CD4-positive, alpha-beta memory T cell (primary cell): Measurements from ENCODE around the gene KCNIP1. TPM values are rescaled to one million over a fixed set of nuclear protein-coding genes. Genes with fewer than 3 reads are reported as not detected.
"Not testable (repeated sequence)": the region's sequence is repeated elsewhere in the genome, so short reads cannot be mapped to it uniquely, and the experiment has no call there.

Experiments used
- CTCF ChIA-PET: fragments of 350-600 bp; sonication (Branson Sonifier 250); formaldehyde crosslinking; loops from one replicate; lab custom pipeline; 2021; ENCODE audit warnings: inconsistent platforms; ENCODE audit not compliant: partially characterized antibody; lab: Charles Lee
- POLR2A ChIA-PET: fragments of 350-600 bp; sonication (Branson Sonifier 250); formaldehyde crosslinking; loops from one replicate; lab custom pipeline; 2021; ENCODE audit not compliant: partially characterized antibody; lab: Charles Lee
- DNase-seq, 5 donors: peaks; one replicate each; pipeline versions ENCODE4 v3.0.0 to v3.0.0-alpha.2; 2020 to 2022; ENCODE audit warnings: mixed read lengths in 1 of 5
- H3K27ac ChIP-seq: one replicate; pipeline ENCODE4 v1.7.0; 2013; ENCODE audit warnings: low read depth, low read length
- H3K27me3 ChIP-seq: 2 replicates; pipeline ENCODE4 v1.7.0; 2013; ENCODE audit warnings: mild to moderate bottlenecking, low read length, moderate library complexity; ENCODE audit not compliant: insufficient read depth
- H3K36me3 ChIP-seq: 2 replicates; pipeline ENCODE4 v1.7.0; 2013; ENCODE audit warnings: mild to moderate bottlenecking, low read length, moderate library complexity; ENCODE audit not compliant: insufficient read depth
- H3K4me1 ChIP-seq: 2 replicates; pipeline ENCODE4 v1.7.0; 2013; ENCODE audit warnings: mild to moderate bottlenecking, low read length, moderate library complexity; ENCODE audit not compliant: insufficient read depth
- H3K4me3 ChIP-seq, 2 donors: one replicate each; pipeline ENCODE4 v1.7.0; 2013; ENCODE audit warnings: low read length in 2 of 2, mild to moderate bottlenecking in 1 of 2
- H3K9me3 ChIP-seq, 2 donors: one replicate each; pipeline ENCODE4 v1.7.0; 2013; ENCODE audit warnings: low read length in 2 of 2, control low read depth in 1 of 2; ENCODE audit not compliant: control insufficient read depth in 1 of 2
- H3K27ac Mint-ChIP-seq, 7 donors: one replicate each; pipeline ENCODE4 v1.8.0; 2020 to 2021; ENCODE audit warnings: mixed read lengths in 7 of 7, mild to moderate bottlenecking in 6 of 7, inconsistent platforms in 3 of 7, moderate library complexity in 3 of 7
- H3K27me3 Mint-ChIP-seq, 2 donors: one replicate each; pipeline ENCODE4 v1.8.0; 2020 to 2021; ENCODE audit warnings: mixed read lengths in 2 of 2
- H3K36me3 Mint-ChIP-seq, 2 donors: one replicate each; pipeline ENCODE4 v1.8.0; 2020 to 2021; ENCODE audit warnings: mixed read lengths in 2 of 2, inconsistent platforms in 1 of 2, mild to moderate bottlenecking in 1 of 2
- H3K4me1 Mint-ChIP-seq, 4 donors: one replicate each; pipeline ENCODE4 v1.8.0; 2020 to 2021; ENCODE audit warnings: mixed read lengths in 4 of 4, mild to moderate bottlenecking in 1 of 4
- H3K4me3 Mint-ChIP-seq, 8 donors: one replicate each; pipeline ENCODE4 v1.8.0; 2020 to 2021; ENCODE audit warnings: mixed read lengths in 8 of 8, mild to moderate bottlenecking in 7 of 8, moderate library complexity in 6 of 8, inconsistent platforms in 3 of 8
- H3K9me3 Mint-ChIP-seq, 8 donors: one replicate each; pipeline ENCODE4 v1.8.0; 2020 to 2021; ENCODE audit warnings: mixed read lengths in 8 of 8, mild to moderate bottlenecking in 5 of 8, inconsistent platforms in 3 of 8, moderate library complexity in 1 of 8
- intact Hi-C: fragments of 100-400 bp; cut with micrococcal nuclease; formaldehyde crosslinking; loops from one replicate; pipeline ENCODE4 v1.15.1; 2023
- polyA plus RNA-seq, 2 donors: library from polyadenylated mRNA; unstranded; fragments of 300-500 nt; fragmentation: Illumina TruSeq; gene quantifications; one replicate each; pipeline ENCODE4 v1.2.3, GENCODE V29; 2021
- total RNA-seq, 2 experiments: library from RNA; stranded (reverse); gene quantifications; one replicate each; pipeline ENCODE4 v1.2.3, GENCODE V29; 2021

The KCNIP1 gene
- total and polyA plus RNA-seq, 4 experiments from 2014 or later, result not detected

GRCh38 chr5:170750791-170751190, 247.0 kb downstream of the KCNIP1 start:
- Mint-ChIP-seq H3K4me3 (no peak overlapping the region), H3K36me3 (no peaks in the 10 kb centered on the region), H3K27ac (no peak overlapping the region), H3K27me3 (peaks cover 12 to 14% of the 10 kb centered on the region in 2 donors), H3K9me3 (peaks cover 0 to 4% (median 0%) of the 10 kb centered on the region in 8 donors), H3K4me1 (no peaks in the 10 kb centered on the region)
- Histone ChIP-seq H3K27me3 (no peaks in the 10 kb centered on the region), H3K36me3 (no peaks in the 10 kb centered on the region), H3K4me3 (no peak overlapping the region), H3K9me3 (no peaks in the 10 kb centered on the region), H3K27ac (no peak overlapping the region), H3K4me1 (no peaks in the 10 kb centered on the region)
- POLR2A ChIA-PET, result no interaction called here
- DNase-seq, result no peak
- intact Hi-C loops, result no loop called here
- CTCF ChIA-PET, result interaction anchor here (1.0 kb wide), 1 partner anchor 11 kb away, joined by 3 read pairs; no protein-coding TSS in a partner anchor

GRCh38 chr5:170751631-170752030, 247.8 kb downstream of the KCNIP1 start:
- no peak overlapping the region for H3K4me3 Mint-ChIP-seq
- intact Hi-C loops, result no loop called here
- H3K27ac ChIP-seq, result no peak overlapping the region
- H3K4me1 ChIP-seq, result no peaks in the 10 kb centered on the region
- ChIA-PET CTCF (no interaction called here), POLR2A (no interaction called here)
- H3K36me3 Mint-ChIP-seq, result no peaks in the 10 kb centered on the region
- no peak overlapping the region for H3K27ac Mint-ChIP-seq
- H3K9me3 Mint-ChIP-seq, result peaks cover 0 to 4% (median 0%) of the 10 kb centered on the region in 8 donors
- H3K4me1 Mint-ChIP-seq, result no peaks in the 10 kb centered on the region
- H3K36me3 ChIP-seq, result no peaks in the 10 kb centered on the region
- no peaks in the 10 kb centered on the region for H3K27me3 ChIP-seq
- no peak overlapping the region for H3K4me3 ChIP-seq
- no peak for DNase-seq
- peaks cover 12 to 14% of the 10 kb centered on the region in 2 donors for H3K27me3 Mint-ChIP-seq
- H3K9me3 ChIP-seq, result no peaks in the 10 kb centered on the region

GRCh38 chr5:170752257-170753215, 248.7 kb downstream of the KCNIP1 start:
- H3K27me3 Mint-ChIP-seq, result peaks cover 5 to 11% of the 10 kb centered on the region in 2 donors
- H3K36me3 Mint-ChIP-seq, result no peaks in the 10 kb centered on the region
- H3K9me3 Mint-ChIP-seq, result peaks cover 0 to 4% (median 0%) of the 10 kb centered on the region in 8 donors
- CTCF ChIA-PET, result no interaction called here
- H3K4me1 Mint-ChIP-seq, result no peaks in the 10 kb centered on the region
- H3K4me3 ChIP-seq, result no peak overlapping the region
- H3K27me3 ChIP-seq, result no peaks in the 10 kb centered on the region
- no peak for DNase-seq
- POLR2A ChIA-PET, result no interaction called here
- no peak overlapping the region for H3K27ac ChIP-seq
- no peaks in the 10 kb centered on the region for H3K4me1 ChIP-seq
- no peaks in the 10 kb centered on the region for H3K36me3 ChIP-seq
- no peak overlapping the region for H3K27ac Mint-ChIP-seq
- no peak overlapping the region for H3K4me3 Mint-ChIP-seq
- no peaks in the 10 kb centered on the region for H3K9me3 ChIP-seq
- intact Hi-C loops, result no loop called here

- CTCF ChIA-PET, result no interaction called here
These were observed 249.5 kb downstream of the KCNIP1 start for GRCh38 chr5:170753311-170753710.

GRCh38 chr5:170754508-170754907, 250.7 kb downstream of the KCNIP1 start:
- H3K4me3 ChIP-seq, H3K9me3 Mint-ChIP-seq, H3K27me3 Mint-ChIP-seq, H3K36me3 Mint-ChIP-seq, H3K27me3 ChIP-seq, DNase-seq, H3K36me3 ChIP-seq, H3K27ac ChIP-seq, H3K4me1 Mint-ChIP-seq, H3K4me1 ChIP-seq, H3K4me3 Mint-ChIP-seq, H3K9me3 ChIP-seq, CTCF ChIA-PET, intact Hi-C loops, H3K27ac Mint-ChIP-seq, POLR2A ChIA-PET: not testable (repeated sequence)

More at GRCh38 chr5:170753311-170753710, 249.5 kb downstream of the KCNIP1 start:
- intact Hi-C loops, result no loop called here
- no peaks in the 10 kb centered on the region for H3K9me3 ChIP-seq
- H3K27me3 ChIP-seq, result no peaks in the 10 kb centered on the region
- H3K27me3 Mint-ChIP-seq, result peaks cover 2 to 8% of the 10 kb centered on the region in 2 donors
- POLR2A ChIA-PET, result no interaction called here
- no peak overlapping the region for H3K4me3 ChIP-seq
- peaks cover 0 to 4% (median 0%) of the 10 kb centered on the region in 8 donors for H3K9me3 Mint-ChIP-seq
- H3K36me3 Mint-ChIP-seq, result no peaks in the 10 kb centered on the region
- no peaks in the 10 kb centered on the region for H3K4me1 ChIP-seq
- no peaks in the 10 kb centered on the region for H3K36me3 ChIP-seq
- no peak overlapping the region for H3K27ac Mint-ChIP-seq
- no peak overlapping the region for H3K27ac ChIP-seq
- H3K4me1 Mint-ChIP-seq, result no peaks in the 10 kb centered on the region
- no peak for DNase-seq
- no peak overlapping the region for H3K4me3 Mint-ChIP-seq

- no peaks in the 10 kb centered on the region for H3K4me1 ChIP-seq
- ChIA-PET POLR2A (no interaction called here), CTCF (no interaction called here)
- H3K4me3 ChIP-seq, result no peak overlapping the region
- H3K9me3 Mint-ChIP-seq, result peaks cover 0 to 4% (median 0%) of the 10 kb centered on the region in 8 donors
- no peaks in the 10 kb centered on the region for H3K9me3 ChIP-seq
- DNase-seq, result no peak
- H3K4me1 Mint-ChIP-seq, result no peaks in the 10 kb centered on the region
- peak overlapping the region in 1 of 7 donors; percentile 43 for H3K27ac Mint-ChIP-seq
- intact Hi-C loops, result no loop called here
- no peaks in the 10 kb centered on the region for H3K27me3 ChIP-seq
- no peak overlapping the region for H3K4me3 Mint-ChIP-seq
- no peak overlapping the region for H3K27ac ChIP-seq
- H3K36me3 Mint-ChIP-seq, result no peaks in the 10 kb centered on the region
- peaks cover 2 to 6% of the 10 kb centered on the region in 2 donors for H3K27me3 Mint-ChIP-seq
- H3K36me3 ChIP-seq, result no peaks in the 10 kb centered on the region
These were observed 252.0 kb downstream of the KCNIP1 start for GRCh38 chr5:170755679-170756456.

- Histone ChIP-seq H3K27me3 (no peaks in the 10 kb centered on the region), H3K36me3 (no peaks in the 10 kb centered on the region), H3K4me3 (no peak overlapping the region), H3K4me1 (no peaks in the 10 kb centered on the region), H3K27ac (no peak overlapping the region), H3K9me3 (no peaks in the 10 kb centered on the region)
- intact Hi-C loops, result no loop called here
- H3K9me3 Mint-ChIP-seq, result peaks cover 0 to 4% (median 0%) of the 10 kb centered on the region in 8 donors
- CTCF ChIA-PET, result no interaction called here
- POLR2A ChIA-PET, result no interaction called here
- no peak overlapping the region for H3K4me3 Mint-ChIP-seq
- H3K4me1 Mint-ChIP-seq, result no peaks in the 10 kb centered on the region
- H3K36me3 Mint-ChIP-seq, result no peaks in the 10 kb centered on the region
- no peak for DNase-seq
- peaks cover 2 to 6% of the 10 kb centered on the region in 2 donors for H3K27me3 Mint-ChIP-seq
- no peak overlapping the region for H3K27ac Mint-ChIP-seq
These were observed 252.9 kb downstream of the KCNIP1 start for GRCh38 chr5:170756691-170757090.
